ENCODE measurements around the gene PJVK. TPM values are rescaled to one million over a fixed set of nuclear protein-coding genes. Genes with fewer than 3 reads are reported as not detected.

Gene PJVK
- total RNA-seq, 3 donors from 2014 or later: 5.2 to 9.4 (median 6.9) TPM

DNA sequence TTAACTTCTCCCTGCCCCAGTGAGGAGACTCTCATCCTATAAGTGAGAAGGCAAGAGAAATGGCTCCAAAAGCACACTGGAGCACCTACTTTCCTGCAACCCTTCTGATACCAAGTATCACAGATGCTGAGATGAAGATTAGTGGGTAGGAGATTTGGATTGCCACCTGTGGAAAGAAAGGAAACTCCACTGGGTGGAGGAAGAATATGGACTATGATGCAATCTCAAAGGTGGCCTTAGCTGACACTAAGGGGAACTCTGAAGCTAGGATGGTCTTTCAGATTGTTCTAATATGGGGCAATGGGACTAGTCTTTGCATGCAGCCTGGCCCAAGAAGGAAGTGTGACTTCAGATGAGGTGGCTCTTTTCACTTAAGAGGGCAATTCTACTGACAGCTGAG is 21.8 kb upstream of the PJVK start:
- no peaks in the 10 kb centered on the region for H3K4me1 ChIP-seq
- no peaks in the 10 kb centered on the region for H3K27me3 ChIP-seq
- H3K9me3 ChIP-seq: peaks cover 0 to 1% of the 10 kb centered on the region in 2 donors
- H3K4me3 ChIP-seq: no peak overlapping the region
- no peak for DNase-seq (ENCODE audit: low spot score in 2 of 2)
- H3K27ac ChIP-seq: no peak overlapping the region
- H3K36me3 ChIP-seq: no peaks in the 10 kb centered on the region
- TF ChIP-seq, protein P1, sequence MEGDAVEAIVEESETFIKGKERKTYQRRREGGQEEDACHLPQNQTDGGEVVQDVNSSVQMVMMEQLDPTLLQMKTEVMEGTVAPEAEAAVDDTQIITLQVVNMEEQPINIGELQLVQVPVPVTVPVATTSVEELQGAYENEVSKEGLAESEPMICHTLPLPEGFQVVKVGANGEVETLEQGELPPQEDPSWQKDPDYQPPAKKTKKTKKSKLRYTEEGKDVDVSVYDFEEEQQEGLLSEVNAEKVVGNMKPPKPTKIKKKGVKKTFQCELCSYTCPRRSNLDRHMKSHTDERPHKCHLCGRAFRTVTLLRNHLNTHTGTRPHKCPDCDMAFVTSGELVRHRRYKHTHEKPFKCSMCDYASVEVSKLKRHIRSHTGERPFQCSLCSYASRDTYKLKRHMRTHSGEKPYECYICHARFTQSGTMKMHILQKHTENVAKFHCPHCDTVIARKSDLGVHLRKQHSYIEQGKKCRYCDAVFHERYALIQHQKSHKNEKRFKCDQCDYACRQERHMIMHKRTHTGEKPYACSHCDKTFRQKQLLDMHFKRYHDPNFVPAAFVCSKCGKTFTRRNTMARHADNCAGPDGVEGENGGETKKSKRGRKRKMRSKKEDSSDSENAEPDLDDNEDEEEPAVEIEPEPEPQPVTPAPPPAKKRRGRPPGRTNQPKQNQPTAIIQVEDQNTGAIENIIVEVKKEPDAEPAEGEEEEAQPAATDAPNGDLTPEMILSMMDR (IDR thresholded peaks at IDR 0.05): no peak
- TF ChIP-seq POLR2AphosphoS5 (IDR thresholded peaks at IDR 0.05) (no peak), POLR2A (IDR thresholded peaks at IDR 0.05) (no peak)
- intact Hi-C loops (cut with DNase I; ENCODE audit: low total_unique reads): no loop called here

DNA sequence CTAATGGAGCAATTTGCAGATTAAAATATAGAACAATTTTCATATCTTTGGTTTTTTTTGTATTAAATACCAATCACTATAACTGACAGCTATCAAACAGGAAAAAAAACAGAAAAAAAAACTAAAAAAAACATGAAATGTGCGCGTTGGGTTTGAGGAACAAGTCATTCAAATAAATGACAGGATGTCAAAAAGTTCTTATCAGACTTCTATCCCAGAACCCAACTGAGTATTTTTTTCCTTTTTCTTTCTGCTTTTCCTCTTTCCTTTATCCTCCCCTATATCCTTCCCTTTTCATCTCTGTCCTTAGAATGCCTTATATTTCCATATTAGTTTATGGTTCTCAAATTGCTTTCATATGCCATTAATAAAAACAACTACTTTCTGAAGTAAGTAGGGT is 14.5 kb upstream of the PJVK start:
- H3K27me3 ChIP-seq: no peaks in the 10 kb centered on the region
- TF ChIP-seq, protein P1 (IDR thresholded peaks at IDR 0.05): no peak
- TF ChIP-seq POLR2AphosphoS5 (IDR thresholded peaks at IDR 0.05) (no peak), POLR2A (IDR thresholded peaks at IDR 0.05) (no peak)
- DNase-seq (ENCODE audit: low spot score in 2 of 2): no peak
- H3K27ac ChIP-seq: no peak overlapping the region
- H3K9me3 ChIP-seq: no peaks in the 10 kb centered on the region
- no peaks in the 10 kb centered on the region for H3K4me1 ChIP-seq
- no peak overlapping the region for H3K4me3 ChIP-seq
- H3K36me3 ChIP-seq: no peaks in the 10 kb centered on the region
- intact Hi-C loops (cut with DNase I; ENCODE audit: low total_unique reads): no loop called here

DNA sequence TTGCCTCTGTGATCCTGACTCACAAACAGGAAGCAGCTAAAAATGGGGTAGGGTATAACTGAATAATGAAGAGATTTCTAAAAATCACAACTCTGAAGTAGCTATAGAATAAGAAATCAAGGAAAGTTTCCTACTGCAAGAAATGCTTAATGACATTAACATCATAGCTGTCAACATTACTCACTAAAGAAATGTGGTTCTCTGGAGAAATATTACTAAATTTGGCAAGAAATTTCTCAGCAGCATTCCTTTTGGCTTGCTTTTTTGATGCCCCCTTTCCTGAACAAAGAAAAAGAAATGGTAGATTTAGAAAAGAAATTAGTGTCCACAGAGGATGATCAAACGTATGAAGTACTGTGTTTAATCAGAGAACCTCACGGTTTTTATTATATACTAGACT is 9.8 kb upstream of the PJVK start:
- Histone ChIP-seq H3K27ac (no peak overlapping the region), H3K27me3 (no peaks in the 10 kb centered on the region), H3K9me3 (no peaks in the 10 kb centered on the region), H3K4me3 (no peak overlapping the region), H3K36me3 (no peaks in the 10 kb centered on the region), H3K4me1 (no peaks in the 10 kb centered on the region)
- DNase-seq (ENCODE audit: low spot score in 2 of 2): no peak
- TF ChIP-seq, protein P1 (IDR thresholded peaks at IDR 0.05): no peak
- TF ChIP-seq POLR2AphosphoS5 (IDR thresholded peaks at IDR 0.05): no peak
- TF ChIP-seq POLR2A (IDR thresholded peaks at IDR 0.05): no peak
- intact Hi-C loops (cut with DNase I; ENCODE audit: low total_unique reads): no loop called here

DNA sequence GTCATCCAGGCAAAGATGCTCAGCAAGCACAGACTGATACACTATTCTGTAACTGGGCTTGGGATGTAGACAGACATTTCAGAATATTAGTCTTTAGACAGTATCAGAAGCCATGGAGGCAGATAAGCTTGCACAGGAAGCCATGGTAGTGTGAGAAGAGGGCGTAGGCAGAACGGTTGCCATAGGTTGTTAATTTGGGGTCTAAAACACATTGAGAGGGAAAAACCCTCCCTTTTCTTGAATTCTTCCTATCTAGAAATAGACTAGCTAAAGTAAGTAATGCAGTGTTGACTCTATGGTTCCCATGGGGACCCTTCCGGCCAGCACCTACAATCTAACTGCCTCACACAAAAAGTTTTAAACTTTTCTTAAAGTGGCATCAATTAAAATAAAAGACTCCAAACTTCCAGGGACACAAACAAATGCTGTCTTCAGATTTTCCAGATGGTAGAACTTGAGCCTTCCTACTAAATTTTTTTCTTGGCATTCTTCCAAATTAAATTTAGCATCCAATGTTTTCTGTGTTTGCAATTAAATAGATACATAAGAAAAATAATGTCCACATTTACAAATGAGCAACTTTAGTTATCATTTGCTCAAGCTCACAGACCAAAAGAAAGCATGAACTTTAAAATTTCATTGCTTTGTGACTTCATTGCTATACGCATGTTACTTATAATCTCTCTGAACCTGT is 2.1 kb upstream of the PJVK start:
- H3K27ac ChIP-seq: peak overlapping the region in 1 of 2 donors; percentile 96
- TF ChIP-seq POLR2AphosphoS5 (IDR thresholded peaks at IDR 0.05): no peak
- no peak for TF ChIP-seq POLR2A (IDR thresholded peaks at IDR 0.05)
- TF ChIP-seq, protein P1 (IDR thresholded peaks at IDR 0.05): no peak
- no peaks in the 10 kb centered on the region for H3K9me3 ChIP-seq
- no peaks in the 10 kb centered on the region for H3K27me3 ChIP-seq
- no peaks in the 10 kb centered on the region for H3K36me3 ChIP-seq
- intact Hi-C loops (cut with DNase I; ENCODE audit: low total_unique reads): no loop called here
- DNase-seq (ENCODE audit: low spot score in 2 of 2): no peak
- peak overlapping the region in 2 of 3 donors; percentile 67 to 74 for H3K4me3 ChIP-seq
- peaks cover 0 to 11% of the 10 kb centered on the region in 2 donors for H3K4me1 ChIP-seq

DNA sequence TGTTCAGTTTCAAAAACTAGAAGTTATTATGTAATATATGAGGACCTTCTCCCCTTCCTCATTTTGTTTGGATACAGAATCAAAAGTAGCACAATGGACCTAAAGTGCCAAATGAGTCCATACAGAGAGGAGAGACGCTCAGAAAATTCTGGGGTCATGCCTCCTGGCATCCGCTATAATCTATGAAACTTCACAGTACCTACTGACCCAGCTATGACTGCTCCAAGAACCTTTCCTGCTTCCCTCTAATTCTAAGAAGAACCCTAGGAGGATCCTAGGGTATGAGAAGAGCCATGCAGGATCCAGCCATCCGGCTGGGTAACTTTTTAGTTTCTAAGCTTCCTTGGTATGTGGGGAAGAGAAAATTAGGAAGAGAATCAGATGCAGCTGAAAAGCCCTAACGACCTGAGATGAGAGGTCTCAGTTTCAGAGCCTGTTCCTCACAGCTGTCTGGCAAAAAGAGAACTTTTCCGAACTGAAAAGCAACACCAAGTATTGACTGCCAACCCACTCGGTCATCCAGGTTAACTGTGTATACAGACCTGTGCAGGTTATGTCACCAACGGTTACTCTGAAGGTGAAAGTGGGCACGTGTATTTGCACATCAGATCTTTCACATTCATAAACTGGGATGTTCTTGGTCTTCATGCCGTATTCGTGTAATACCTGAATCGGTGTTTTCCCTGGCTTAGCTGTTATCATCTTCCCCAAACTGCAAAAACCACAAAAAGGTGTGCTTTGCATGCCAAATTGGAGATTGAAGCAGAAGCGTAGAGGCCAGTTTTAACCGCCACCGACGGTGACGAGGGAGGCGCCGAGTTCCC is 1.3 kb upstream of the PJVK start:
- intact Hi-C loops (cut with DNase I; ENCODE audit: low total_unique reads): no loop called here
- DNase-seq (ENCODE audit: low spot score in 2 of 2): no peak
- TF ChIP-seq POLR2AphosphoS5 (IDR thresholded peaks at IDR 0.05) (peak in 1 of 3 donors; percentile 43), POLR2A (IDR thresholded peaks at IDR 0.05) (no peak)
- TF ChIP-seq, protein P1 (IDR thresholded peaks at IDR 0.05): no peak
- H3K27ac ChIP-seq: peak overlapping the region; percentile 96 to 98
- peaks cover 0 to 11% of the 10 kb centered on the region in 2 donors for H3K4me1 ChIP-seq
- H3K27me3 ChIP-seq: no peaks in the 10 kb centered on the region
- H3K36me3 ChIP-seq: no peaks in the 10 kb centered on the region
- peak overlapping the region; percentile 62 to 74 (median 67) for H3K4me3 ChIP-seq
- no peaks in the 10 kb centered on the region for H3K9me3 ChIP-seq
